HEK293 (cell line): ENCODE measurements around the gene RDH5.

Experiments used
- GFI1B ChIP-seq: fragments of 450-650 bp; formaldehyde crosslinking; IDR thresholded peaks from 2 replicates; pipeline ENCODE4 v1.5.1; 2016; ENCODE audit warnings: missing biosample characterization, missing genetic modification characterization
- GLIS1 ChIP-seq: fragments of 450-650 bp; formaldehyde crosslinking; IDR thresholded peaks from 2 replicates; pipeline ENCODE4 v1.5.1; 2016; ENCODE audit warnings: missing biosample characterization, missing genetic modification characterization
- GLIS2 ChIP-seq: fragments of 450-650 bp; formaldehyde crosslinking; IDR thresholded peaks from 2 replicates; pipeline ENCODE4 v1.5.1; 2016; ENCODE audit warnings: missing biosample characterization, missing genetic modification characterization
- HOXD13 ChIP-seq: sonication (generic); formaldehyde crosslinking; IDR thresholded peaks from 2 replicates; pipeline ENCODE4 v1.8.0; 2022; ENCODE audit warnings: missing genetic modification reagents, borderline replicate concordance
- IKZF3 ChIP-seq: fragments of 450-650 bp; IDR thresholded peaks from 2 replicates; pipeline ENCODE4 v1.5.0; 2018; ENCODE audit warnings: missing biosample characterization, mild to moderate bottlenecking, missing genetic modification characterization, moderate library complexity
- KLF10 ChIP-seq: fragments of 450-650 bp; IDR thresholded peaks from 2 replicates; pipeline ENCODE4 v1.5.1; 2018; ENCODE audit warnings: missing biosample characterization, mild to moderate bottlenecking, missing genetic modification characterization
- KLF17 ChIP-seq: fragments of 450-650 bp; formaldehyde crosslinking; IDR thresholded peaks from 2 replicates; pipeline ENCODE4 v1.5.1; 2016; ENCODE audit warnings: missing biosample characterization, missing genetic modification characterization
- KLF8 ChIP-seq: fragments of 450-650 bp; formaldehyde crosslinking; IDR thresholded peaks from 2 replicates; pipeline ENCODE4 v1.5.1; 2016; ENCODE audit warnings: missing biosample characterization, missing genetic modification characterization
- PRDM10 ChIP-seq: fragments of 450-650 bp; formaldehyde crosslinking; IDR thresholded peaks from 2 replicates; pipeline ENCODE4 v1.5.1; 2016; ENCODE audit warnings: missing biosample characterization, missing genetic modification characterization
- PRDM4 ChIP-seq: fragments of 450-650 bp; formaldehyde crosslinking; IDR thresholded peaks from 2 replicates; pipeline ENCODE4 v1.5.1; 2017; ENCODE audit warnings: missing biosample characterization, missing genetic modification characterization
- RBAK ChIP-seq: fragments of 450-650 bp; formaldehyde crosslinking; IDR thresholded peaks from 2 replicates; pipeline ENCODE4 v1.5.1; 2016; ENCODE audit warnings: missing biosample characterization, missing genetic modification characterization
- REST ChIP-seq: fragments of 450-650 bp; formaldehyde crosslinking; IDR thresholded peaks from 2 replicates; pipeline ENCODE4 v1.5.1; 2016; ENCODE audit warnings: missing biosample characterization, missing genetic modification characterization
- ZEB2 ChIP-seq: fragments of 450-650 bp; formaldehyde crosslinking; IDR thresholded peaks from 2 replicates; pipeline ENCODE4 v1.5.1; 2016; ENCODE audit warnings: missing biosample characterization, missing genetic modification characterization
- ZNF169 ChIP-seq: fragments of 450-650 bp; formaldehyde crosslinking; IDR thresholded peaks from 2 replicates; pipeline ENCODE4 v1.5.1; 2016; ENCODE audit warnings: missing biosample characterization, missing genetic modification characterization
- ZNF221 ChIP-seq: fragments of 450-650 bp; formaldehyde crosslinking; IDR thresholded peaks from 2 replicates; pipeline ENCODE4 v1.5.1; 2017; ENCODE audit warnings: missing biosample characterization, missing genetic modification characterization, borderline replicate concordance
- ZNF23 ChIP-seq: fragments of 450-650 bp; formaldehyde crosslinking; IDR thresholded peaks from 2 replicates; pipeline ENCODE4 v1.5.1; 2016; ENCODE audit warnings: missing biosample characterization, missing genetic modification characterization, borderline replicate concordance
- ZNF404 ChIP-seq: fragments of 450-650 bp; formaldehyde crosslinking; IDR thresholded peaks from 2 replicates; pipeline ENCODE4 v1.5.1; 2017; ENCODE audit warnings: missing biosample characterization, missing genetic modification characterization
- ZNF426 ChIP-seq: fragments of 450-650 bp; formaldehyde crosslinking; IDR thresholded peaks from 2 replicates; pipeline ENCODE4 v1.5.1; 2017; ENCODE audit warnings: missing biosample characterization, missing genetic modification characterization, mild to moderate bottlenecking, inconsistent platforms, moderate library complexity
- ZNF48 ChIP-seq: fragments of 450-650 bp; formaldehyde crosslinking; IDR thresholded peaks from 2 replicates; pipeline ENCODE4 v1.5.1; 2016; ENCODE audit warnings: missing biosample characterization, missing genetic modification characterization
- ZNF488 ChIP-seq: fragments of 450-650 bp; formaldehyde crosslinking; IDR thresholded peaks from 2 replicates; pipeline ENCODE4 v1.5.1; 2016; ENCODE audit warnings: missing biosample characterization, missing genetic modification characterization
- ZNF560 ChIP-seq: fragments of 450-650 bp; formaldehyde crosslinking; IDR thresholded peaks from 2 replicates; pipeline ENCODE4 v1.5.1; 2017; ENCODE audit warnings: missing biosample characterization, missing genetic modification characterization, borderline replicate concordance
- ZNF677 ChIP-seq: fragments of 450-650 bp; IDR thresholded peaks from 2 replicates; pipeline ENCODE4 v1.5.0; 2018; ENCODE audit warnings: missing biosample characterization, mild to moderate bottlenecking, missing genetic modification characterization, moderate library complexity
- ZNF692 ChIP-seq: fragments of 450-650 bp; formaldehyde crosslinking; IDR thresholded peaks from 2 replicates; pipeline ENCODE4 v1.5.1; 2016; ENCODE audit warnings: missing biosample characterization, missing genetic modification characterization
- ZNF843 ChIP-seq: fragments of 450-650 bp; formaldehyde crosslinking; IDR thresholded peaks from 2 replicates; pipeline ENCODE4 v1.5.1; 2016; ENCODE audit warnings: missing biosample characterization, missing genetic modification characterization
- ZSCAN30 ChIP-seq: fragments of 450-650 bp; IDR thresholded peaks from 2 replicates; pipeline ENCODE4 v1.5.1; 2018; ENCODE audit warnings: missing biosample characterization, mild to moderate bottlenecking, missing genetic modification characterization, moderate library complexity

Gene RDH5

GRCh38 chr12:55738123-55739024 lies 18.2 kb downstream of the RDH5 start (continued):
- no peak for TF ChIP-seq ZNF692 (tag by site-specific recombination)
- TF ChIP-seq KLF17 (tag by site-specific recombination) = peak; percentile 27; the same call in 1 of the 2 replicates
- no peak for TF ChIP-seq IKZF3 (tag by site-specific recombination)
- 0 out of 2 replicates have a peak, but pooled peaks have one; percentile 11 for TF ChIP-seq ZNF843 (tag by site-specific recombination)
- TF ChIP-seq ZNF677 (tag by site-specific recombination) = no peak
- no peak for TF ChIP-seq ZNF48 (tag by site-specific recombination)
- no peak for TF ChIP-seq ZNF488 (tag by site-specific recombination)
- TF ChIP-seq RBAK (tag by site-specific recombination) = no peak
- TF ChIP-seq KLF8 (tag by site-specific recombination) = peak; percentile 55; the same call in 1 of the 2 replicates
- no peak for TF ChIP-seq ZEB2 (tag by site-specific recombination)
- peak; percentile 4; the same call in 1 of the 2 replicates for TF ChIP-seq GLIS1 (tag by site-specific recombination)
- no peak for TF ChIP-seq ZNF426
- TF ChIP-seq ZNF560 (tag by site-specific recombination) = no peak
- 0 out of 2 replicates have a peak, but pooled peaks have one; percentile 27 for TF ChIP-seq REST (tag by site-specific recombination)
- TF ChIP-seq PRDM10 (tag by site-specific recombination) = peak; percentile 91
- TF ChIP-seq ZNF221 (tag by site-specific recombination) = no peak
- no peak for TF ChIP-seq ZSCAN30 (tag by site-specific recombination)
- TF ChIP-seq HOXD13 (CRISPR knock-in tag) = no peak
- TF ChIP-seq GFI1B (tag by site-specific recombination) = no peak
- no peak for TF ChIP-seq ZNF404
- peak; percentile 71 for TF ChIP-seq GLIS2 (tag by site-specific recombination)
- TF ChIP-seq KLF10 (tag by site-specific recombination) = 0 out of 2 replicates have a peak, but pooled peaks have one; percentile 14
- TF ChIP-seq ZNF23 (tag by site-specific recombination) = no peak
- no peak for TF ChIP-seq ZNF169 (tag by site-specific recombination)
- peak; percentile 54; the same call in 1 of the 2 replicates for TF ChIP-seq PRDM4 (tag by site-specific recombination)
